Astrocyte (in vitro differentiated cells and primary cell): ENCODE data around the gene NAA20.

ENCODE experiments used
- CTCF ChIP-seq: IDR thresholded peaks from 2 replicates; pipeline ENCODE4 v1.5.1; 2011; ENCODE audit warnings: low read depth, mild to moderate bottlenecking, inconsistent platforms, low read length, moderate library complexity; ENCODE audit not compliant: insufficient read depth
- EZH2 ChIP-seq: IDR thresholded peaks from 2 replicates; pipeline ENCODE4 v1.6.1; 2012; ENCODE audit warnings: mild to moderate bottlenecking, low read length, inconsistent platforms; ENCODE audit not compliant: insufficient read depth

DNA sequence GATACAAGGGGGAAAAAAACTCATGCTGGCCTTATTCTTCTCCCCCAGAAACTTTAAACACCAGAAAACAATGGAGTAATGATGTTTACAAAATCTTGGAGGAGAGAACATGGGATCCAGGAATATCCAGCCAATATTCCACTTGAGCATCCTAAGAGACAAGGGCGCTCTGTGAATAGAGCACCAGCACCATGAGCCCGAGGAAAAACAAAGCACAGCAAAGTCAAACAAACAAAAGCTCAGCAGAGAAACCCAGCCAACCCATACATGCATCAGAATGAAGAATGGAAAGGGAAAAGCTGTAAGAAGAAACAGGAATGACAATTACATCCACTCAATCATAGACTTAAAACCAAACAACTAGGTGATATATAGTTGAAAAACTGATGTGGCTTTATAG lies 4.6 kb upstream of the NAA20 start:
- TF ChIP-seq CTCF (no peak), EZH2 (no peak)
